IMR-90 (cell line): ENCODE measurements around the gene MRPL1. TPM values are rescaled to one million over a fixed set of nuclear protein-coding genes. Genes with fewer than 3 reads are reported as not detected.

Experiments
- ATAC-seq: fragments of 200-7000 bp; cut with Tn5 transposase; 2 replicates; pipeline ENCODE4 v1.9.1; 2020; ENCODE audit warnings: low read depth, mild to moderate bottlenecking, moderate library complexity
- BruUV-seq: library from RNA; stranded (reverse); fragments of 400-500 nt; replicated peaks from 2 replicates; lab custom pipeline; 2021; lab: Mats Ljungman, UMichigan
- CTCF ChIA-PET: fragments of 300-600 bp; formaldehyde crosslinking; extraction: SDS; loops from one replicate; lab custom pipeline; 2021; ENCODE audit warnings: antibody characterized with exemption; lab: Yijun Ruan, JAX
- POLR2A ChIA-PET: fragments of 300-600 bp; sonication (Branson Sonifier 250); formaldehyde crosslinking; loops from one replicate; lab custom pipeline; 2022; ENCODE audit warnings: antibody characterized with exemption; ENCODE audit not compliant: unreplicated experiment; lab: Charles Lee
- DNase-seq: peaks from one replicate; pipeline ENCODE4 v3.0.0; 2013
- H2AFZ ChIP-seq: replicated peaks from 2 replicates; pipeline ENCODE3; 2013; ENCODE audit warnings: low read length, mild to moderate bottlenecking; ENCODE audit not compliant: poor library complexity
- H2AK5ac ChIP-seq: 2 replicates; pipeline ENCODE4 v1.6.1; 2013; ENCODE audit warnings: low read depth, low read length, inconsistent platforms
- H2AK9ac ChIP-seq: replicated peaks from 2 replicates; pipeline ENCODE3; 2013; ENCODE audit warnings: mild to moderate bottlenecking, low read depth, low read length, moderate library complexity; ENCODE audit not compliant: poor library complexity
- H2BK120ac ChIP-seq: 2 replicates; pipeline ENCODE4 v1.6.1; 2013; ENCODE audit warnings: low read depth, low read length, inconsistent platforms
- H2BK15ac ChIP-seq: 3 replicates; pipeline ENCODE4 v1.6.1; 2013; ENCODE audit warnings: low read depth, low read length, inconsistent platforms
- H2BK20ac ChIP-seq: 2 replicates; pipeline ENCODE4 v1.6.1; 2013; ENCODE audit warnings: low read depth, mild to moderate bottlenecking, inconsistent platforms, low read length, moderate library complexity
- H2BK5ac ChIP-seq: 2 replicates; pipeline ENCODE4 v1.6.1; 2013; ENCODE audit warnings: mild to moderate bottlenecking, low read depth, low read length, inconsistent platforms; ENCODE audit not compliant: poor library complexity, severe bottlenecking
- H3K14ac ChIP-seq: replicated peaks from 2 replicates; pipeline ENCODE4 v1.6.1; 2013; ENCODE audit warnings: low read depth, low read length, inconsistent platforms
- H3K18ac ChIP-seq: 2 replicates; pipeline ENCODE4 v1.6.1; 2013; ENCODE audit warnings: low read depth, low read length, control low read depth
- H3K23ac ChIP-seq: 2 replicates; pipeline ENCODE4 v1.6.1; 2013; ENCODE audit warnings: low read depth, low read length, inconsistent platforms
- H3K27ac ChIP-seq: 2 replicates; pipeline ENCODE4 v1.5.1; 2013; ENCODE audit warnings: mild to moderate bottlenecking, control low read depth, low read length; ENCODE audit not compliant: insufficient read depth
- H3K27me3 ChIP-seq: 2 replicates; pipeline ENCODE4 v1.6.1; 2013; ENCODE audit warnings: low read length; ENCODE audit not compliant: control insufficient read depth, insufficient read depth
- H3K36me3 ChIP-seq: 2 replicates; pipeline ENCODE4 v1.6.1; 2013; ENCODE audit warnings: low read length, mixed read lengths; ENCODE audit not compliant: control insufficient read depth, insufficient read depth
- H3K4ac ChIP-seq: 2 replicates; pipeline ENCODE4 v1.6.1; 2013; ENCODE audit warnings: low read depth, low read length, inconsistent platforms
- H3K4me1 ChIP-seq: 2 replicates; pipeline ENCODE4 v1.6.1; 2013; ENCODE audit warnings: low read length, mixed read lengths; ENCODE audit not compliant: control insufficient read depth, insufficient read depth
- H3K4me2 ChIP-seq: 2 replicates; pipeline ENCODE4 v1.6.1; 2013; ENCODE audit warnings: low read depth, mild to moderate bottlenecking, control low read depth, low read length, moderate library complexity
- H3K4me3 ChIP-seq: 2 replicates; pipeline ENCODE4 v1.5.1; 2013; ENCODE audit warnings: low read depth, mild to moderate bottlenecking, control low read depth, low read length, moderate library complexity; ENCODE audit not compliant: insufficient read depth
- H3K56ac ChIP-seq: 2 replicates; pipeline ENCODE4 v1.6.1; 2013; ENCODE audit warnings: low read length, inconsistent platforms; ENCODE audit not compliant: insufficient read depth; ENCODE audit errors: extremely low read depth
- H3K79me1 ChIP-seq, 2 experiments: 2 replicates each; pipeline ENCODE4 v1.6.1; 2013; ENCODE audit warnings: low read length in 2 of 2, inconsistent platforms in 1 of 2, low read depth in 1 of 2
- H3K9ac ChIP-seq: 2 replicates; pipeline ENCODE4 v1.6.1; 2013; ENCODE audit warnings: low read depth, low read length, control low read depth
- H3K9me1 ChIP-seq: 2 replicates; pipeline ENCODE4 v1.6.1; 2013; ENCODE audit warnings: low read length, inconsistent platforms; ENCODE audit not compliant: insufficient read depth
- H3K9me3 ChIP-seq: 2 replicates; pipeline ENCODE4 v1.6.1; 2013; ENCODE audit warnings: low read length; ENCODE audit not compliant: control insufficient read depth, insufficient read depth
- H4K20me1 ChIP-seq: 2 replicates; pipeline ENCODE4 v1.6.1; 2013; ENCODE audit warnings: low read length, inconsistent platforms; ENCODE audit not compliant: insufficient read depth
- H4K5ac ChIP-seq: 2 replicates; pipeline ENCODE4 v1.6.1; 2013; ENCODE audit warnings: mild to moderate bottlenecking, low read depth, low read length, control low read depth
- H4K8ac ChIP-seq, 2 experiments: 2 replicates each; pipeline ENCODE4 v1.6.1; 2013; ENCODE audit warnings: low read depth in 2 of 2, low read length in 2 of 2, control low read depth in 1 of 2, inconsistent platforms in 1 of 2
- H4K91ac ChIP-seq: 2 replicates; pipeline ENCODE4 v1.6.1; 2013; ENCODE audit warnings: low read depth, low read length, inconsistent platforms; ENCODE audit not compliant: insufficient read depth
- BHLHE40 ChIP-seq: fragments of 150-350 bp; IDR thresholded peaks from 2 replicates; pipeline ENCODE4 v1.6.1; 2016; ENCODE audit warnings: mild to moderate bottlenecking, low read depth, low read length
- CEBPB ChIP-seq: IDR thresholded peaks from 2 replicates; pipeline ENCODE4 v1.6.1; 2012; ENCODE audit warnings: low read depth, low read length, improper control_type of control experiment
- CHD1 ChIP-seq: IDR thresholded peaks from 2 replicates; pipeline ENCODE4 v1.6.1; 2012; ENCODE audit warnings: low read depth, low read length, improper control_type of control experiment
- FOS ChIP-seq: fragments of 150-350 bp; IDR thresholded peaks from 2 replicates; pipeline ENCODE4 v1.6.1; 2016; ENCODE audit warnings: low read depth, low read length
- MAFK ChIP-seq: IDR thresholded peaks from 2 replicates; pipeline ENCODE4 v1.6.1; 2012; ENCODE audit warnings: low read depth, low read length, improper control_type of control experiment
- MAZ ChIP-seq: IDR thresholded peaks from 2 replicates; pipeline ENCODE4 v1.6.1; 2012; ENCODE audit warnings: low read depth, mild to moderate bottlenecking, low read length, improper control_type of control experiment, moderate library complexity, borderline replicate concordance
- MXI1 ChIP-seq: IDR thresholded peaks from 2 replicates; pipeline ENCODE4 v1.6.1; 2012; ENCODE audit warnings: low read depth, mild to moderate bottlenecking, low read length, moderate library complexity, borderline replicate concordance
- NFE2L2 ChIP-seq: fragments of 150-350 bp; IDR thresholded peaks from 2 replicates; pipeline ENCODE4 v1.6.1; 2016; ENCODE audit warnings: low read depth, mild to moderate bottlenecking, low read length
- POLR2A ChIP-seq: IDR thresholded peaks from 2 replicates; pipeline ENCODE4 v1.6.1; 2012; ENCODE audit warnings: mild to moderate bottlenecking, low read depth, low read length
- RAD21 ChIP-seq: IDR thresholded peaks from 2 replicates; pipeline ENCODE4 v1.6.1; 2012; ENCODE audit warnings: low read length, improper control_type of control experiment
- RCOR1 ChIP-seq: IDR thresholded peaks from 2 replicates; pipeline ENCODE4 v1.6.1; 2012; ENCODE audit warnings: mild to moderate bottlenecking, low read length, improper control_type of control experiment; ENCODE audit not compliant: insufficient replicate concordance
- RFX5 ChIP-seq: IDR thresholded peaks from 2 replicates; pipeline ENCODE4 v1.8.0; 2012; ENCODE audit warnings: low read depth, mild to moderate bottlenecking, low read length, moderate library complexity
- SMC3 ChIP-seq: fragments of 150-350 bp; IDR thresholded peaks from 2 replicates; pipeline ENCODE4 v1.6.1; 2016; ENCODE audit warnings: low read depth, mild to moderate bottlenecking, antibody characterized with exemption, low read length, moderate library complexity
- WGBS, 2 experiments: methylation state at CpG; one replicate each; pipeline versions ENCODE4 v1.1.5 to v1.1.7; 2013; ENCODE audit warnings: missing lambda C conversion rate in 2 of 2; ENCODE audit not compliant: insufficient read length in 1 of 2; ENCODE audit errors: extremely low coverage in 2 of 2; 5-methylcytosine and 5-hydroxymethylcytosine counted together
- dilution Hi-C: fragments of 300-500 bp; cut with HindIII; formaldehyde crosslinking; loops from one replicate; pipeline ENCODE4 v1.14.3; 2018; ENCODE audit warnings: low sequenced_read_pairs; ENCODE audit not compliant: unreplicated experiment
- in situ Hi-C: fragments of 300-500 bp; cut with MboI; formaldehyde crosslinking; loops from 3 replicates; pipeline ENCODE4 v1.14.3; 2019; ENCODE audit warnings: low sequenced_read_pairs, inconsistent platforms, mixed read lengths
- intact Hi-C: fragments of 100-400 bp; cut with micrococcal nuclease; formaldehyde crosslinking; loops from 2 replicates; pipeline ENCODE4 v1.10.0; 2022
- polyA plus RNA-seq, 3 experiments: library from polyadenylated mRNA; depleted of rRNA; stranded (reverse); fragments of >200 nt; gene quantifications; 2 replicates each; pipeline ENCODE4 v1.2.3, GENCODE V29; 2012; ENCODE audit warnings: low replicate concordance in 1 of 3
- total RNA-seq: library from RNA; depleted of rRNA; stranded (reverse); fragments of >200 nt; gene quantifications from 2 replicates; pipeline ENCODE4 v1.2.3, GENCODE V29; 2012
- TF ChIP-seq, protein P1 (sequence below): fragments of 150-350 bp; IDR thresholded peaks from 2 replicates; pipeline ENCODE4 v1.6.1; 2017; ENCODE audit warnings: mild to moderate bottlenecking, antibody characterized with exemption, low read length, low read depth
- TF ChIP-seq, protein P2 (sequence below): fragments of 150-350 bp; IDR thresholded peaks from 2 replicates; pipeline ENCODE4 v1.6.1; 2016; ENCODE audit warnings: low read depth, mild to moderate bottlenecking, low read length, moderate library complexity, borderline replicate concordance
- TF ChIP-seq, protein P3 (sequence below): conservative IDR thresholded peaks from 2 replicates; pipeline ENCODE4 v1.5.1; 2012; ENCODE audit warnings: mild to moderate bottlenecking, low read depth, low read length, improper control_type of control experiment

MRPL1 gene
- total and polyA plus RNA-seq, 2 of the 4 experiments (the other 2 are of a cell fraction) = 13.4 to 22.5 TPM

GRCh38 chr4:77852892-77853495, 9.6 kb upstream of the MRPL1 start:
- Histone ChIP-seq H3K4me3 (no peak overlapping the region), H3K56ac (no peak overlapping the region), H3K14ac (no peak overlapping the region), H3K27ac (no peak overlapping the region), H3K4ac (no peak overlapping the region), H3K4me2 (no peak overlapping the region), H2BK120ac (no peak overlapping the region), H3K9ac (no peak overlapping the region), H3K18ac (no peak overlapping the region), H2BK5ac (no peak overlapping the region), H3K9me3 (no peaks in the 10 kb centered on the region), H3K36me3 (no peaks in the 10 kb centered on the region), H4K91ac (no peak overlapping the region), H3K23ac (no peak overlapping the region), H3K27me3 (no peaks in the 10 kb centered on the region), H4K8ac (no peak overlapping the region), H2AK5ac (no peak overlapping the region), H2BK20ac (no peak overlapping the region), H2AK9ac (no peak overlapping the region), H4K20me1 (no peaks in the 10 kb centered on the region), H3K79me1 (no peaks in the 10 kb centered on the region), H4K5ac (no peak overlapping the region), H3K4me1 (no peaks in the 10 kb centered on the region), H2BK15ac (no peak overlapping the region), H2AFZ (peak overlapping the region; percentile 47), H3K9me1 (no peaks in the 10 kb centered on the region)
- no TSS peak for BruUV-seq
- TF ChIP-seq CEBPB = no peak
- TF ChIP-seq RCOR1 = no peak
- no peak for TF ChIP-seq FOS
- no peak for TF ChIP-seq POLR2A
- TF ChIP-seq MXI1 = no peak
- no peak for TF ChIP-seq MAZ
- TF ChIP-seq RFX5 = no peak
- no peak for TF ChIP-seq SMC3
- TF ChIP-seq, protein P1, sequence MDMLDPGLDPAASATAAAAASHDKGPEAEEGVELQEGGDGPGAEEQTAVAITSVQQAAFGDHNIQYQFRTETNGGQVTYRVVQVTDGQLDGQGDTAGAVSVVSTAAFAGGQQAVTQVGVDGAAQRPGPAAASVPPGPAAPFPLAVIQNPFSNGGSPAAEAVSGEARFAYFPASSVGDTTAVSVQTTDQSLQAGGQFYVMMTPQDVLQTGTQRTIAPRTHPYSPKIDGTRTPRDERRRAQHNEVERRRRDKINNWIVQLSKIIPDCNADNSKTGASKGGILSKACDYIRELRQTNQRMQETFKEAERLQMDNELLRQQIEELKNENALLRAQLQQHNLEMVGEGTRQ = no peak
- no peak for TF ChIP-seq BHLHE40
- no peak for TF ChIP-seq NFE2L2
- no peak for TF ChIP-seq CHD1
- TF ChIP-seq, protein P2, sequence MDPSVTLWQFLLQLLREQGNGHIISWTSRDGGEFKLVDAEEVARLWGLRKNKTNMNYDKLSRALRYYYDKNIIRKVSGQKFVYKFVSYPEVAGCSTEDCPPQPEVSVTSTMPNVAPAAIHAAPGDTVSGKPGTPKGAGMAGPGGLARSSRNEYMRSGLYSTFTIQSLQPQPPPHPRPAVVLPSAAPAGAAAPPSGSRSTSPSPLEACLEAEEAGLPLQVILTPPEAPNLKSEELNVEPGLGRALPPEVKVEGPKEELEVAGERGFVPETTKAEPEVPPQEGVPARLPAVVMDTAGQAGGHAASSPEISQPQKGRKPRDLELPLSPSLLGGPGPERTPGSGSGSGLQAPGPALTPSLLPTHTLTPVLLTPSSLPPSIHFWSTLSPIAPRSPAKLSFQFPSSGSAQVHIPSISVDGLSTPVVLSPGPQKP = no peak
- TF ChIP-seq MAFK = no peak
- no peak for TF ChIP-seq RAD21
- TF ChIP-seq, protein P3, sequence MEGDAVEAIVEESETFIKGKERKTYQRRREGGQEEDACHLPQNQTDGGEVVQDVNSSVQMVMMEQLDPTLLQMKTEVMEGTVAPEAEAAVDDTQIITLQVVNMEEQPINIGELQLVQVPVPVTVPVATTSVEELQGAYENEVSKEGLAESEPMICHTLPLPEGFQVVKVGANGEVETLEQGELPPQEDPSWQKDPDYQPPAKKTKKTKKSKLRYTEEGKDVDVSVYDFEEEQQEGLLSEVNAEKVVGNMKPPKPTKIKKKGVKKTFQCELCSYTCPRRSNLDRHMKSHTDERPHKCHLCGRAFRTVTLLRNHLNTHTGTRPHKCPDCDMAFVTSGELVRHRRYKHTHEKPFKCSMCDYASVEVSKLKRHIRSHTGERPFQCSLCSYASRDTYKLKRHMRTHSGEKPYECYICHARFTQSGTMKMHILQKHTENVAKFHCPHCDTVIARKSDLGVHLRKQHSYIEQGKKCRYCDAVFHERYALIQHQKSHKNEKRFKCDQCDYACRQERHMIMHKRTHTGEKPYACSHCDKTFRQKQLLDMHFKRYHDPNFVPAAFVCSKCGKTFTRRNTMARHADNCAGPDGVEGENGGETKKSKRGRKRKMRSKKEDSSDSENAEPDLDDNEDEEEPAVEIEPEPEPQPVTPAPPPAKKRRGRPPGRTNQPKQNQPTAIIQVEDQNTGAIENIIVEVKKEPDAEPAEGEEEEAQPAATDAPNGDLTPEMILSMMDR = no peak
- in situ Hi-C loops = loop anchor here (25.0 kb wide), 1 partner anchor 466 kb away; no protein-coding TSS in a partner anchor
- no CpG with 5 or more reads among the region's 7 CpGs for WGBS, 2 experiments
- DNase-seq = no peak
- POLR2A ChIA-PET = no interaction called here
- dilution Hi-C loops = no loop called here
- no peak for ATAC-seq
- CTCF ChIA-PET = no interaction called here
- intact Hi-C loops = no loop called here
